PC-9 (cell line): ENCODE results near the gene PEAK3. TPM values are rescaled to one million over a fixed set of nuclear protein-coding genes. Genes with fewer than 3 reads are reported as not detected.

Experiments
- BruUV-seq: library from RNA; stranded (reverse); fragments of 400-500 nt; replicated peaks from 2 replicates; lab custom pipeline; 2021; lab: Mats Ljungman, UMichigan
- CTCF ChIA-PET: fragments of 300-600 bp; sonication (Branson Sonifier 250); formaldehyde crosslinking; loops from one replicate; lab custom pipeline; 2022; ENCODE audit warnings: antibody characterized with exemption; lab: Charles Lee
- POLR2A ChIA-PET: fragments of 300-600 bp; sonication (Branson Sonifier 250); formaldehyde crosslinking; loops from one replicate; lab custom pipeline; 2022; ENCODE audit warnings: antibody characterized with exemption; ENCODE audit not compliant: unreplicated experiment; lab: Charles Lee
- DNase-seq, 2 experiments: peaks; one replicate each; pipeline versions ENCODE4 v3.0.0 to v3.0.0-alpha.2; 2015 to 2022; ENCODE audit warnings: mixed read lengths in 1 of 2
- H2AFZ ChIP-seq: fragments of 200-600 bp; sonication (generic); 2 replicates; pipeline ENCODE4 v1.8.1; 2017; ENCODE audit warnings: antibody characterized with exemption
- H3F3A ChIP-seq: fragments of 200-600 bp; sonication (generic); 2 replicates; pipeline ENCODE4 v1.8.1; 2017; ENCODE audit warnings: antibody characterized with exemption, mild to moderate bottlenecking, low read depth; ENCODE audit not compliant: insufficient read depth
- H3K27ac ChIP-seq: fragments of 200-600 bp; sonication (generic); 2 replicates; pipeline ENCODE4 v1.6.1; 2016; ENCODE audit warnings: mixed run types
- H3K27me3 ChIP-seq: fragments of 200-600 bp; sonication (generic); 2 replicates; pipeline ENCODE4 v1.6.1; 2016; ENCODE audit warnings: low read depth, mixed run types; ENCODE audit not compliant: insufficient read depth
- H3K36me3 ChIP-seq: fragments of 200-600 bp; sonication (generic); 2 replicates; pipeline ENCODE4 v1.6.1; 2016; ENCODE audit warnings: low read depth, mixed run types
- H3K4me1 ChIP-seq: fragments of 200-600 bp; sonication (generic); replicated peaks from 2 replicates; pipeline ENCODE4 v1.6.1; 2016; ENCODE audit warnings: mixed run types; ENCODE audit not compliant: insufficient read depth
- H3K4me2 ChIP-seq: fragments of 200-600 bp; sonication (generic); 2 replicates; pipeline ENCODE4 v1.6.1; 2017; ENCODE audit warnings: mixed run types
- H3K4me3 ChIP-seq: fragments of 200-600 bp; sonication (generic); 2 replicates; pipeline ENCODE4 v1.6.1; 2016; ENCODE audit warnings: mixed run types
- H3K79me2 ChIP-seq: fragments of 200-600 bp; sonication (generic); 2 replicates; pipeline ENCODE4 v1.6.1; 2017; ENCODE audit warnings: low read depth, mixed run types
- H3K9me2 ChIP-seq: fragments of 200-600 bp; sonication (generic); 2 replicates; pipeline ENCODE4 v1.8.1; 2017; ENCODE audit warnings: mild to moderate bottlenecking; ENCODE audit not compliant: insufficient read depth
- H3K9me3 ChIP-seq: fragments of 200-600 bp; sonication (generic); 2 replicates; pipeline ENCODE4 v1.8.1; 2016; ENCODE audit warnings: low read depth; ENCODE audit not compliant: insufficient read depth
- H4K20me1 ChIP-seq: fragments of 200-600 bp; sonication (generic); 2 replicates; pipeline ENCODE4 v1.8.1; 2017; ENCODE audit not compliant: insufficient read depth
- EZH2 ChIP-seq: fragments of 200-600 bp; sonication (generic); IDR thresholded peaks from 2 replicates; pipeline ENCODE4 v1.8.0; 2017; ENCODE audit warnings: antibody characterized with exemption, low read depth
- intact Hi-C: fragments of 100-400 bp; cut with micrococcal nuclease; formaldehyde crosslinking; loops from one replicate; pipeline ENCODE4 v1.10.0; 2022; ENCODE audit not compliant: unreplicated experiment
- microRNA-seq: library from miRNA; unstranded; fragments of <30 nt; microRNA quantifications from one replicate; pipeline ENCODE4 v1.2.0, GENCODE V29; 2021; ENCODE audit warnings: borderline number of aligned reads, borderline replicate concordance
- total RNA-seq: library from RNA; stranded (reverse); gene quantifications from 2 replicates; pipeline ENCODE4 v1.2.3, GENCODE V29; 2021
- TF ChIP-seq, protein P1 (sequence below): fragments of 200-600 bp; sonication (generic); conservative IDR thresholded peaks from 2 replicates; pipeline ENCODE4 v1.6.1; 2017; ENCODE audit warnings: mixed run types, antibody characterized with exemption, mild to moderate bottlenecking, moderate library complexity

PEAK3 gene
- total RNA-seq, 1 experiment from 2014 or later, result not detected

DNA sequence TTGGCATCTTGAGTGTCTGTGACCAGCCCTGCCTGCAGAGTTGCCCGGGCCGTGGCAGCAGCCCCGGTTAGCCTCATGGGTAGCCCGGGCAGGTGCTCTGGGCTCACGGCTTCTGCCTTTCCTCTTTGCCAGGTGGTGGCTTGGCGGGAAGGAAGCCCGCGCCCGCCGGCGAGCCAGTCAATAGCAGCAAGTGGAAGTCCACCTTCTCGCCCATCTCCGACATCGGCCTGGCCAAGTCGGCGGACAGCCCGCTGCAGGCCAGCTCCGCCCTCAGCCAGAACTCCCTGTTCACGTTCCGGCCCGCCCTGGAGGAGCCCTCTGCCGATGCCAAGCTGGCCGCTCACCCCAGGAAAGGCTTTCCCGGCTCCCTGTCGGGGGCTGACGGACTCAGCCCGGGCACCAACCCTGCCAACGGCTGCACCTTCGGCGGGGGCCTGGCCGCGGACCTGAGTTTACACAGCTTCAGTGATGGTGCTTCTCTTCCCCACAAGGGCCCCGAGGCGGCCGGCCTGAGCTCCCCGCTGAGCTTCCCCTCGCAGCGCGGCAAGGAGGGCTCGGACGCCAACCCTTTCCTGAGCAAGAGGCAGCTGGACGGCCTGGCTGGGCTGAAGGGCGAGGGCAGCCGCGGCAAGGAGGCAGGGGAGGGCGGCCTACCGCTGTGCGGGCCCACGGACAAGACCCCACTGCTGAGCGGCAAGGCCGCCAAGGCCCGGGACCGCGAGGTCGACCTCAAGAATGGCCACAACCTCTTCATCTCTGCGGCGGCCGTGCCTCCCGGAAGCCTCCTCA, 55.7 kb downstream of the PEAK3 start:
- no peaks in the 10 kb centered on the region for H3K9me3 ChIP-seq
- ChIA-PET CTCF (no interaction called here), POLR2A (no interaction called here)
- H3K79me2 ChIP-seq, result no peaks in the 10 kb centered on the region
- H3K4me3 ChIP-seq, result no peak overlapping the region
- TF ChIP-seq, protein P1, sequence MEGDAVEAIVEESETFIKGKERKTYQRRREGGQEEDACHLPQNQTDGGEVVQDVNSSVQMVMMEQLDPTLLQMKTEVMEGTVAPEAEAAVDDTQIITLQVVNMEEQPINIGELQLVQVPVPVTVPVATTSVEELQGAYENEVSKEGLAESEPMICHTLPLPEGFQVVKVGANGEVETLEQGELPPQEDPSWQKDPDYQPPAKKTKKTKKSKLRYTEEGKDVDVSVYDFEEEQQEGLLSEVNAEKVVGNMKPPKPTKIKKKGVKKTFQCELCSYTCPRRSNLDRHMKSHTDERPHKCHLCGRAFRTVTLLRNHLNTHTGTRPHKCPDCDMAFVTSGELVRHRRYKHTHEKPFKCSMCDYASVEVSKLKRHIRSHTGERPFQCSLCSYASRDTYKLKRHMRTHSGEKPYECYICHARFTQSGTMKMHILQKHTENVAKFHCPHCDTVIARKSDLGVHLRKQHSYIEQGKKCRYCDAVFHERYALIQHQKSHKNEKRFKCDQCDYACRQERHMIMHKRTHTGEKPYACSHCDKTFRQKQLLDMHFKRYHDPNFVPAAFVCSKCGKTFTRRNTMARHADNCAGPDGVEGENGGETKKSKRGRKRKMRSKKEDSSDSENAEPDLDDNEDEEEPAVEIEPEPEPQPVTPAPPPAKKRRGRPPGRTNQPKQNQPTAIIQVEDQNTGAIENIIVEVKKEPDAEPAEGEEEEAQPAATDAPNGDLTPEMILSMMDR, result no peak
- TF ChIP-seq EZH2, result no peak
- intact Hi-C loops, result no loop called here
- no peak for DNase-seq
- H4K20me1 ChIP-seq, result no peaks in the 10 kb centered on the region
- no TSS peak for BruUV-seq
- H3K27me3 ChIP-seq, result no peaks in the 10 kb centered on the region
- no peak overlapping the region for H3K27ac ChIP-seq
- no peak overlapping the region for H2AFZ ChIP-seq
- H3K36me3 ChIP-seq, result no peaks in the 10 kb centered on the region
- no peak overlapping the region for H3K4me2 ChIP-seq
- no peaks in the 10 kb centered on the region for H3K9me2 ChIP-seq
- no peaks in the 10 kb centered on the region for H3K4me1 ChIP-seq
- no peaks in the 10 kb centered on the region for H3F3A ChIP-seq

DNA sequence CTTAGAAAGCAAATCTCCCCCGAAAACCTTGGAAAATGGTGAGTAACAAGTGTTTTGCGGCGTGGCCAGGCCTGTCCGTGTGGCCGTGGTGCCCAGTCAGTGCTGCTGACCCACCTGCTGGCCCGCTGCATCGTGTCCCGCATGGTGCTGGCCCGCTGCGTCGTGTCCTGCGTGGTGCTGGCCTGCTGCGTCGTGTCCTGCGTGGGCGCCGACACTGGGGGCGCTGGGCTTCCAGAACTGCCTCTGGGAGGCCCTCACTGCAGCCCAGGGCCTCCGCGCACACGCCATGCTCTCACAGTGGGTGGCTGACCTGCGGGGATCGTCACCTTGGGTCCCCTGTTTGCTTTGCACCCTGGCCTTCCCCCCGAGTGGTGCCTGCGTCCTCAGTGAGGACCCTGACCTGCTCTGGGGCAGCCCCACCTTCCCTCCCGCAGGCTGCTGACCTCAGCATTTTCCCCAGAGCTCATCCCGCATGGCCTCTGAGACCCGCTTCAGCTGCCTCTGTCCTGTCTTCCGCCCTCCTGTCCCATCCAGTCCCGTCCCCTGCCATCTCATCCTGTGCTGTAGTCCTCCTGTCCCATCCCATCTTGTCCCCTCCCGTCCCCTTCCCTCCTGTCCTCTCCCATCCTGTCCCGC, 56.4 kb downstream of the PEAK3 start:
- Histone ChIP-seq H3K27ac (no peak overlapping the region), H4K20me1 (no peaks in the 10 kb centered on the region), H3K4me3 (no peak overlapping the region), H3K4me2 (no peak overlapping the region), H3K36me3 (no peaks in the 10 kb centered on the region), H3K79me2 (no peaks in the 10 kb centered on the region), H3K4me1 (no peaks in the 10 kb centered on the region), H3K9me3 (no peaks in the 10 kb centered on the region), H2AFZ (no peak overlapping the region), H3K27me3 (no peaks in the 10 kb centered on the region), H3F3A (no peaks in the 10 kb centered on the region), H3K9me2 (no peaks in the 10 kb centered on the region)
- intact Hi-C loops, result no loop called here
- DNase-seq, result no peak
- no TSS peak for BruUV-seq
- ChIA-PET CTCF (no interaction called here), POLR2A (no interaction called here)
- no peak for TF ChIP-seq EZH2
- TF ChIP-seq, protein P1, result no peak

DNA sequence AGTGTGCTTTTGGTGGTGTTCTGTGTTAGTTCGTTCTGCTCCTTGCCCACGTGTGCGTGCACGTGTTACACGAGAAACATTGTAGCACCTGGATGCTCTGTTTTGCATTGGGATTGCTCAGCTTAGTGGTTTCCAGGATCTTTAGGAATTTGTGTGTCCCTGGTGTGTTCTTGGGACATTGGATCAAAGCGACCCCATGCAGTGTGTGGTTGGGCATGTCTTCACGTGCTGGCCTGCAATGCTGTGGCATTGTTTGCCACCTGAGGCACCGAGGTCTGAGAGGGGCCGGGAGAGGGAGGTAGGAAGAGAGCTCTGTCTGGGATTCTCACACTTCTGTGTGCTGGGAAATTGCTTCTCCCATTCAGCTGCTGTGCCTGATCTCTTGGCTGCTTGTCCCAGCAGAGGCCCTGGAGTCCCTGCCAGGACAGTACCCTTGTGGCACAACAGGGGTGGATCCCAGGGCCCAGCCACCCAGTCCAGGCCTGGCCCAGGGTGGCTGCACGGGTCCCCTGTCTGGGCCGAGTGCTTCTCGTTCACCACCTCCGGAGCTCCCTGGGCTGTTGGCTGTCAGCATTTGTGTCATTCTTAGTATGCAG, 57.1 kb downstream of the PEAK3 start:
- ChIA-PET CTCF (no interaction called here), POLR2A (interaction anchor here (0.6 kb wide), 1 partner anchor 252 kb away, joined by 3 read pairs; no protein-coding TSS in a partner anchor)
- H3K4me2 ChIP-seq, result no peak overlapping the region
- no peak for TF ChIP-seq EZH2
- TF ChIP-seq, protein P1, result no peak
- no peaks in the 10 kb centered on the region for H3K4me1 ChIP-seq
- H3K27ac ChIP-seq, result no peak overlapping the region
- no peaks in the 10 kb centered on the region for H3K79me2 ChIP-seq
- H4K20me1 ChIP-seq, result no peaks in the 10 kb centered on the region
- no TSS peak for BruUV-seq
- no peaks in the 10 kb centered on the region for H3K36me3 ChIP-seq
- H2AFZ ChIP-seq, result no peak overlapping the region
- no peak for DNase-seq
- H3F3A ChIP-seq, result no peaks in the 10 kb centered on the region
- no peaks in the 10 kb centered on the region for H3K9me2 ChIP-seq
- intact Hi-C loops, result no loop called here
- no peaks in the 10 kb centered on the region for H3K9me3 ChIP-seq
- no peaks in the 10 kb centered on the region for H3K27me3 ChIP-seq
- H3K4me3 ChIP-seq, result no peak overlapping the region

Small RNA genes lying within 50 kb of the gene (microRNA-seq; reads per million reads assigned to microRNA genes)
- gene MIR1227, result 3.4 reads per million
- not detected for gene MIR4321

Other genes with a start within 250 kb of the PEAK3 start
- 132 and 166 TPM in 2 replicates for gene MKNK2, start 230.9 kb downstream of the PEAK3 start, total RNA-seq
- gene MOB3A, start 185.8 kb downstream of the PEAK3 start, total RNA-seq, result 22.8 and 28.9 TPM in 2 replicates
- gene IZUMO4, start 185.3 kb downstream of the PEAK3 start, total RNA-seq, result 1.5 and 2.4 TPM in 2 replicates
- gene AP3D1, start 130.6 kb downstream of the PEAK3 start, total RNA-seq, result 75.5 and 87.2 TPM in 2 replicates
- gene DOT1L, start 118.2 kb downstream of the PEAK3 start, total RNA-seq, result 16.0 and 23.9 TPM in 2 replicates
- 38.6 and 45.9 TPM in 2 replicates for gene PLEKHJ1, start 45.8 kb downstream of the PEAK3 start, total RNA-seq
- gene SF3A2, start 45.4 kb downstream of the PEAK3 start, total RNA-seq, result 73.5 and 83.0 TPM in 2 replicates
- 6.9 and 8.1 TPM in 2 replicates for gene AMH, start 32.9 kb downstream of the PEAK3 start, total RNA-seq
- gene JSRP1, start 25.8 kb downstream of the PEAK3 start, total RNA-seq, result 1.1 and 1.4 TPM in 2 replicates
- 0.18 TPM in 1 of 2 replicates, not detected in the other for gene LINGO3, start 26.0 kb upstream of the PEAK3 start, total RNA-seq
- 80.2 and 83.4 TPM in 2 replicates for gene LSM7, start 46.4 kb upstream of the PEAK3 start, total RNA-seq
- 49.6 and 64.1 TPM in 2 replicates for gene SPPL2B, start 46.5 kb upstream of the PEAK3 start, total RNA-seq
- 0.10 and 0.20 TPM in 2 replicates for gene TMPRSS9, start 78.1 kb upstream of the PEAK3 start, total RNA-seq
- 80.0 and 81.9 TPM in 2 replicates for gene TIMM13, start 145.4 kb upstream of the PEAK3 start, total RNA-seq
- gene LMNB2, start 174.8 kb upstream of the PEAK3 start, total RNA-seq, result 109 and 114 TPM in 2 replicates
- gene GADD45B, start 194.0 kb upstream of the PEAK3 start, total RNA-seq, result 24.7 and 35.5 TPM in 2 replicates